B cell (primary cell): ENCODE results near the gene TEFM. TPM values are rescaled to one million over a fixed set of nuclear protein-coding genes. Genes with fewer than 3 reads are reported as not detected.
A peak's percentile ranks its signal among the peaks of the same experiment; 100 is the strongest.
"Not testable (repeated sequence)": the region's sequence is repeated elsewhere in the genome, so short reads cannot be mapped to it uniquely, and the experiment has no call there.

ENCODE experiments used
- ATAC-seq: fragments of 200-7000 bp; cut with Tn5 transposase; one replicate; pipeline ENCODE4 v1.10.0; 2021; ENCODE audit warnings: low read depth, mild to moderate bottlenecking, moderate number of reproducible peaks, moderate library complexity
- CTCF ChIA-PET: fragments of 350-600 bp; sonication (Branson Sonifier 250); formaldehyde crosslinking; loops from one replicate; lab custom pipeline; 2021; ENCODE audit warnings: antibody characterized with exemption, inconsistent platforms; lab: Charles Lee
- POLR2A ChIA-PET: fragments of 350-600 bp; sonication (Branson Sonifier 250); formaldehyde crosslinking; loops from one replicate; lab custom pipeline; 2021; ENCODE audit warnings: antibody characterized with exemption; lab: Charles Lee
- DNase-seq: peaks from one replicate; pipeline ENCODE4 v3.0.0; 2013
- H2AFZ ChIP-seq: 2 replicates; pipeline ENCODE4 v1.6.1; 2012; ENCODE audit warnings: mild to moderate bottlenecking, low read depth, low read length; ENCODE audit not compliant: insufficient read depth, poor library complexity, severe bottlenecking
- H3K27ac ChIP-seq, 2 donors: 1 replicate in 1 of 2; 2 replicates in 1 of 2; pipeline ENCODE4 v1.5.1; 2012 to 2013; ENCODE audit warnings: low read length in 2 of 2, mild to moderate bottlenecking in 2 of 2, moderate library complexity in 1 of 2
- H3K27me3 ChIP-seq, 4 experiments: fragments of 200-600 bp in 1 of 4; sonication (generic) in 1 of 4; replicated peaks in 1 of 4; 1 replicate in 2 of 4; 2 replicates in 2 of 4; pipeline versions ENCODE4 v1.6.1 to v1.7.0; 2013 to 2016; ENCODE audit warnings: low read length in 3 of 4, mild to moderate bottlenecking in 2 of 4, mixed read lengths in 1 of 4, moderate library complexity in 1 of 4; ENCODE audit not compliant: insufficient read depth in 4 of 4, control insufficient read depth in 3 of 4; ENCODE audit errors: control extremely low read depth in 1 of 4
- H3K36me3 ChIP-seq, 2 experiments: replicated peaks in 1 of 2; 1 replicate in 1 of 2; 2 replicates in 1 of 2; pipeline versions ENCODE4 v1.6.1 to v1.7.1; 2013; ENCODE audit warnings: low read length in 1 of 2; ENCODE audit not compliant: insufficient read depth in 2 of 2, control insufficient read depth in 1 of 2; ENCODE audit errors: control extremely low read depth in 1 of 2, extremely low read depth in 1 of 2
- H3K4me1 ChIP-seq, 2 donors: fragments of 200-600 bp in 1 of 2; sonication (generic) in 1 of 2; 1 replicate in 1 of 2; 2 replicates in 1 of 2; pipeline versions ENCODE4 v1.5.1 to v1.6.1; 2013 to 2017; ENCODE audit warnings: low read length in 2 of 2; ENCODE audit not compliant: control insufficient read depth in 2 of 2, insufficient read depth in 2 of 2
- H3K4me2 ChIP-seq: replicated peaks from 2 replicates; pipeline ENCODE3; 2012; ENCODE audit warnings: mild to moderate bottlenecking, low read depth, low read length; ENCODE audit not compliant: poor library complexity, severe bottlenecking
- H3K4me3 ChIP-seq, 5 experiments: fragments of 200-600 bp in 1 of 5; sonication (generic) in 1 of 5; 1 replicate in 3 of 5; 2 replicates in 2 of 5; pipeline versions ENCODE4 v1.5.1 to v1.7.0; 2011 to 2016; ENCODE audit warnings: low read length in 4 of 5, mild to moderate bottlenecking in 4 of 5, low read depth in 2 of 5, control low read depth in 1 of 5, moderate library complexity in 1 of 5; ENCODE audit not compliant: insufficient read depth in 1 of 5; ENCODE audit errors: control extremely low read depth in 1 of 5, extremely low read depth in 1 of 5
- H3K79me2 ChIP-seq: fragments of 200-600 bp; sonication (generic); one replicate; pipeline ENCODE4 v1.6.0; 2016; ENCODE audit warnings: low read length; ENCODE audit not compliant: control insufficient read depth, insufficient read depth
- H3K9ac ChIP-seq: fragments of 200-600 bp; sonication (generic); 2 replicates; pipeline ENCODE4 v1.6.1; 2017; ENCODE audit warnings: mild to moderate bottlenecking, low read length, moderate library complexity
- H3K9me3 ChIP-seq, 3 donors: one replicate each; pipeline versions ENCODE4 v1.6.1 to v1.7.1; 2013; ENCODE audit warnings: low read length in 2 of 3; ENCODE audit not compliant: control insufficient read depth in 2 of 3, insufficient read depth in 1 of 3; ENCODE audit errors: control extremely low read depth in 1 of 3
- H4K20me1 ChIP-seq: 2 replicates; pipeline ENCODE4 v1.6.0; 2012; ENCODE audit warnings: mild to moderate bottlenecking, low read length; ENCODE audit not compliant: insufficient read depth, control insufficient read depth, poor library complexity, severe bottlenecking
- H3K27ac Mint-ChIP-seq: one replicate; pipeline ENCODE4 v1.8.0; 2021; ENCODE audit warnings: mixed read lengths
- H3K27me3 Mint-ChIP-seq: one replicate; pipeline ENCODE4 v1.8.0; 2021; ENCODE audit warnings: mixed read lengths
- H3K4me1 Mint-ChIP-seq: one replicate; pipeline ENCODE4 v1.8.0; 2021; ENCODE audit warnings: mixed read lengths
- H3K4me3 Mint-ChIP-seq: one replicate; pipeline ENCODE4 v1.8.0; 2021; ENCODE audit warnings: mixed read lengths
- H3K9me3 Mint-ChIP-seq: one replicate; pipeline ENCODE4 v1.8.0; 2022; ENCODE audit warnings: mixed read lengths; ENCODE audit not compliant: insufficient read depth
- EZH2 ChIP-seq: IDR thresholded peaks from 2 replicates; pipeline ENCODE4 v1.6.1; 2012; ENCODE audit warnings: borderline replicate concordance, low read depth, mild to moderate bottlenecking, moderate library complexity, low read length; ENCODE audit not compliant: insufficient read depth, poor library complexity, severe bottlenecking
- WGBS: methylation state at CpG from one replicate; pipeline ENCODE4 v1.1.5; 2013; ENCODE audit warnings: missing lambda C conversion rate; ENCODE audit not compliant: insufficient coverage; 5-methylcytosine and 5-hydroxymethylcytosine counted together
- intact Hi-C: fragments of 100-400 bp; cut with micrococcal nuclease; formaldehyde crosslinking; loops from one replicate; pipeline ENCODE4 v1.10.0; 2022
- polyA plus RNA-seq: library from polyadenylated mRNA; depleted of rRNA; stranded (reverse); fragments of >200 nt; gene quantifications from 2 replicates; pipeline ENCODE4 v1.2.3, GENCODE V29; 2012
- total RNA-seq, 2 donors: library from RNA; stranded (reverse); fragments of 120-200 nt in 1 of 2; gene quantifications; 1 replicate in 1 of 2; 2 replicates in 1 of 2; pipeline versions ENCODE4 v1.2.3 to v1.2.4, GENCODE V29; 2013 to 2022
- TF ChIP-seq, protein P1 (sequence below): fragments of 200-600 bp; IDR thresholded peaks from one replicate; pipeline ENCODE4 v1.8.0; 2022; ENCODE audit warnings: antibody characterized with exemption, mild to moderate bottlenecking

The TEFM gene
- total and polyA plus RNA-seq, 2 donors (not counting 1 experiment from before 2014, with no cell fraction given) = 8.8 to 27.8 TPM

DNA sequence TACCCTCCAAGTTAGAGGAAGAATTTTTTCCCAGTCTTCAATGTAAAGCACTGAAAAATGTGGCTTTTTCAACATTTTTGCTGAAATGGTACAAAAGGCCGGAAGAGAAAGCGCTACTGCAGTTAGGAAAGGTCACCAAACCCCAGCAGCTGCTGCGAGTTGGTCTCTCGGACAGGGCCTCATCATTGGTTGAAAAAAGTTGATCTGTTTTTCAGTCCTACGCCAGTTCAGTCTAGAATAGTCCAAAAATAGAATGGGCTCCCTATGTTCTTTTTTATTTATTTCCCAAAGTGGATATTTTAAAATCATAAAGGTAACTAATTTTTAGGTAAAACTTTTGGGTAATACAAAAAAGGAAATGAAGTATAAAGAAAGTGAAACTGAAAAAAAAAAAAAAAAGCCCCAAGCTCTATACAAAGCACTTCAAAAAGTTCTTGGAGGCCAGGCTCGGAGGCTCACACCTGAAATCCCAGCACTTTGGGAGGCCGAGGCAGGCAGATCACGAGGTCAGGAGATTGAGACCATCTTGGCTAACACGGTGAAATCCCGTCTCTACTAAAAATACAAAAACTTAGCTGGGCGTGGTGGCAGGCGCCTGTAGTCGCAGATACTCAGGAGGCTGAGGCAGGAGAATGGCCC lies 33.1 kb upstream of the TEFM start:
- no peaks in the 10 kb centered on the region for H3K27me3 Mint-ChIP-seq
- ChIA-PET POLR2A (interaction anchor here (0.6 to 1.5 kb wide), 7 partner anchors 13 to 950 kb away, joined by 3 to 7 read pairs (median 5); partner anchors contain the start of gene ADAP2), CTCF (interaction anchor here (0.5 to 2.0 kb wide), 4 partner anchors 18 to 595 kb away, joined by 3 to 5 read pairs (median 3); partner anchors contain the start of gene RNF135)
- H3K27me3 ChIP-seq = no peaks in the 10 kb centered on the region
- peak overlapping the region; percentile 89 for H3K27ac Mint-ChIP-seq
- no peaks in the 10 kb centered on the region for H3K9me3 ChIP-seq
- peak overlapping the region in 2 of 5 experiments; percentile 30 to 50 for H3K4me3 ChIP-seq
- H3K4me1 Mint-ChIP-seq = peaks cover 12% of the 10 kb centered on the region
- peak overlapping the region; percentile 15 for H3K9ac ChIP-seq
- 68% methylated on average over 9 of the region's 13 CpGs for WGBS
- peaks cover 7 to 12% of the 10 kb centered on the region in 2 donors for H3K4me1 ChIP-seq
- intact Hi-C loops = loop anchor here (2.0 kb wide), 2 partner anchors 16 to 32 kb away; partner anchors contain the start of gene RNF135
- peak overlapping the region; percentile 66 to 79 for H3K27ac ChIP-seq
- peak overlapping the region; percentile 76 for H2AFZ ChIP-seq
- peaks cover 11% of the 10 kb centered on the region for H3K79me2 ChIP-seq
- peak overlapping the region; percentile 64 for H3K4me3 Mint-ChIP-seq
- H3K9me3 Mint-ChIP-seq = no peaks in the 10 kb centered on the region
- H3K4me2 ChIP-seq = peak overlapping the region; percentile 62
- no peaks in the 10 kb centered on the region for H4K20me1 ChIP-seq
- ATAC-seq = peak; percentile 60
- peak; percentile 58 for DNase-seq
- H3K36me3 ChIP-seq = peaks cover 0 to 7% of the 10 kb centered on the region in 2 experiments
- TF ChIP-seq, protein P1, sequence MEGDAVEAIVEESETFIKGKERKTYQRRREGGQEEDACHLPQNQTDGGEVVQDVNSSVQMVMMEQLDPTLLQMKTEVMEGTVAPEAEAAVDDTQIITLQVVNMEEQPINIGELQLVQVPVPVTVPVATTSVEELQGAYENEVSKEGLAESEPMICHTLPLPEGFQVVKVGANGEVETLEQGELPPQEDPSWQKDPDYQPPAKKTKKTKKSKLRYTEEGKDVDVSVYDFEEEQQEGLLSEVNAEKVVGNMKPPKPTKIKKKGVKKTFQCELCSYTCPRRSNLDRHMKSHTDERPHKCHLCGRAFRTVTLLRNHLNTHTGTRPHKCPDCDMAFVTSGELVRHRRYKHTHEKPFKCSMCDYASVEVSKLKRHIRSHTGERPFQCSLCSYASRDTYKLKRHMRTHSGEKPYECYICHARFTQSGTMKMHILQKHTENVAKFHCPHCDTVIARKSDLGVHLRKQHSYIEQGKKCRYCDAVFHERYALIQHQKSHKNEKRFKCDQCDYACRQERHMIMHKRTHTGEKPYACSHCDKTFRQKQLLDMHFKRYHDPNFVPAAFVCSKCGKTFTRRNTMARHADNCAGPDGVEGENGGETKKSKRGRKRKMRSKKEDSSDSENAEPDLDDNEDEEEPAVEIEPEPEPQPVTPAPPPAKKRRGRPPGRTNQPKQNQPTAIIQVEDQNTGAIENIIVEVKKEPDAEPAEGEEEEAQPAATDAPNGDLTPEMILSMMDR = no peak
- TF ChIP-seq EZH2 = no peak

DNA sequence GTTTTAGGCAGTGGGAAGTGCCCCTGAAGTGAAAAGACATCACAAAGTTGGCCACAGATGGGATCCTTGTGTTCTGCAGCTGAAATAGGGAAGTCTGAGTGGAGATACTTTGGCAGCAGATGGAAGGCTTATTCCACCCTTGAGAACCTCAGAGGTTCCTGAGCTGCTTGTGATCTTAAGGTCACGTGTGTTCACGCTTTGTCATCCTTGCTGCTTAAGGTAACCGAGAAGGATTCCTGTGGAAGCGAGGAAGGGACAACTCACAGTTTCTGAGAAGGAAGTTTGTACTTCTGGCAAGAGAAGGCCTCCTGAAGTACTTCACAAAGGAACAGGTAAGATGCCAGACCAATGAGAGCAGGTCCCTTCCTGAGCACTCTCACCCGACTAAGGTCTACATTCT lies 27.9 kb upstream of the TEFM start:
- Histone ChIP-seq H3K9me3 (no peaks in the 10 kb centered on the region), H4K20me1 (no peaks in the 10 kb centered on the region), H3K4me3 (no peak overlapping the region), H3K4me2 (no peak overlapping the region), H3K27ac (no peak overlapping the region), H2AFZ (no peak overlapping the region), H3K36me3 (peaks cover 0 to 9% of the 10 kb centered on the region in 2 experiments), H3K79me2 (peaks cover 5% of the 10 kb centered on the region), H3K4me1 (peaks cover 2% of the 10 kb centered on the region in 2 donors), H3K9ac (no peak overlapping the region), H3K27me3 (no peaks in the 10 kb centered on the region)
- CTCF ChIA-PET = interaction anchor here (0.5 to 0.6 kb wide), 2 partner anchors 31 to 275 kb away, joined by 3 read pairs; no protein-coding TSS in a partner anchor
- H3K27ac Mint-ChIP-seq = no peak overlapping the region
- H3K9me3 Mint-ChIP-seq = no peaks in the 10 kb centered on the region
- no peak for ATAC-seq
- no peaks in the 10 kb centered on the region for H3K27me3 Mint-ChIP-seq
- TF ChIP-seq, protein P1 = no peak
- TF ChIP-seq EZH2 = no peak
- WGBS = 59% methylated on average over 5 of the region's 5 CpGs
- intact Hi-C loops = no loop called here
- POLR2A ChIA-PET = no interaction called here
- DNase-seq = no peak
- H3K4me1 Mint-ChIP-seq = peaks cover 4% of the 10 kb centered on the region
- no peak overlapping the region for H3K4me3 Mint-ChIP-seq

DNA sequence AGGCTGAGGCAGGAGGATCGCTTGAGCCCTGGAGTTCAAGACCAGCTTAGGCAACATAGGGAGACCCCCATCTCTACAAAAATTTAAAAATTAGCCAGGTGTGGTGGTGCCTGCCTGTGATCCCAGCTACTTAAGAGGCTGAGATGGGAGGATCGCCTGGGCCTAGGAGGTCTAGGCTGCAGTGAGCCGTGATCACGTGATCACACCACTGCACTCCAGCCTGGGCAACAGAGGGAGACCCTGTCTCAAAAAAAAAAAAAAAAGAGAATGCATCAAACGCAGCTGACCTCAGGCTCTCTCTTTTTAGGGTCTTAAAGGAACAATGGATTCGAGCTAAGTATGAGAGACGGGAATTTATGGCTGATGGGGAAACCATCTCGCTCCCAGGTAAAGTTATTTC lies 25.5 kb upstream of the TEFM start:
- H3K79me2 ChIP-seq, intact Hi-C loops, H3K9me3 Mint-ChIP-seq, H3K27ac Mint-ChIP-seq, H3K9ac ChIP-seq, H3K4me3 ChIP-seq, H3K27me3 ChIP-seq, DNase-seq, H3K4me1 Mint-ChIP-seq, H3K27ac ChIP-seq, H3K4me1 ChIP-seq, H3K4me2 ChIP-seq, H2AFZ ChIP-seq, H4K20me1 ChIP-seq, H3K36me3 ChIP-seq, H3K4me3 Mint-ChIP-seq, H3K9me3 ChIP-seq, H3K27me3 Mint-ChIP-seq, ATAC-seq: not testable (repeated sequence)
- CTCF ChIA-PET = interaction anchor here (0.6 to 1.1 kb wide), 2 partner anchors 17 to 1583 kb away, joined by 3 read pairs; no protein-coding TSS in a partner anchor
- 100% methylated on average over 2 of the region's 8 CpGs for WGBS
- POLR2A ChIA-PET = interaction anchor here (0.7 kb wide), 1 partner anchor 265 kb away, joined by 4 read pairs; no protein-coding TSS in a partner anchor
